ENCODE data around the gene ANKS4B. TPM values are rescaled to one million over a fixed set of nuclear protein-coding genes. Genes with fewer than 3 reads are reported as not detected.

ANKS4B gene
- total RNA-seq, 2 donors from 2014 or later, result 41.3 to 62.9 TPM

GRCh38 chr16:21206550-21206949, 26.9 kb upstream of the ANKS4B start:
- intact Hi-C loops (cut with DNase I), result no loop called here
- H3K9ac ChIP-seq (ENCODE audit: low read depth in 2 of 2, low read length in 2 of 2), result no peak overlapping the region
- no peaks in the 10 kb centered on the region for H3K27me3 ChIP-seq
- no peak overlapping the region for H3K4me3 ChIP-seq
- no peak for TF ChIP-seq CTCF (IDR thresholded peaks at IDR 0.05)
- H3K4me1 ChIP-seq, result no peaks in the 10 kb centered on the region
- no peaks in the 10 kb centered on the region for H3K36me3 ChIP-seq
- H3K27ac ChIP-seq, result no peak overlapping the region
- DNase-seq, result no peak
- no peaks in the 10 kb centered on the region for H3K9me3 ChIP-seq

GRCh38 chr16:21208446-21209230, 24.9 kb upstream of the ANKS4B start:
- Histone ChIP-seq H3K9ac (ENCODE audit: low read depth in 2 of 2, low read length in 2 of 2) (no peak overlapping the region), H3K27me3 (no peaks in the 10 kb centered on the region), H3K36me3 (no peaks in the 10 kb centered on the region), H3K27ac (no peak overlapping the region), H3K4me3 (no peak overlapping the region), H3K9me3 (no peaks in the 10 kb centered on the region), H3K4me1 (no peaks in the 10 kb centered on the region)
- TF ChIP-seq CTCF (IDR thresholded peaks at IDR 0.05), result no peak
- no peak for DNase-seq
- intact Hi-C loops (cut with DNase I), result no loop called here

- Histone ChIP-seq H3K9me3 (no peaks in the 10 kb centered on the region), H3K27ac (no peak within 1 kb of the TSS), H3K36me3 (no peaks in the 10 kb centered on the region), H3K27me3 (no peaks in the 10 kb centered on the region), H3K4me3 (no peak within 1 kb of the TSS), H3K4me1 (no peaks in the 10 kb centered on the region), H3K9ac (ENCODE audit: low read depth in 2 of 2, low read length in 2 of 2) (no peak within 1 kb of the TSS)
- intact Hi-C loops (cut with DNase I), result no loop called here
- no peak for TF ChIP-seq CTCF (IDR thresholded peaks at IDR 0.05)
- no peak for DNase-seq
Observed at GRCh38 chr16:21211486-21211885, 22.0 kb upstream of the ANKS4B start, which contains the start of gene ZP2. TSS of gene ZP2 (minus strand) at chr16:21211574. CDS start at chr16:21211547, 27 bp downstream.

GRCh38 chr16:21214086-21214485, 19.4 kb upstream of the ANKS4B start:
- TF ChIP-seq CTCF (IDR thresholded peaks at IDR 0.05), result no peak
- Histone ChIP-seq H3K27me3 (no peaks in the 10 kb centered on the region), H3K27ac (no peak overlapping the region), H3K9ac (ENCODE audit: low read depth in 2 of 2, low read length in 2 of 2) (no peak overlapping the region), H3K4me3 (no peak overlapping the region), H3K9me3 (no peaks in the 10 kb centered on the region), H3K36me3 (no peaks in the 10 kb centered on the region), H3K4me1 (no peaks in the 10 kb centered on the region)
- intact Hi-C loops (cut with DNase I), result no loop called here
- DNase-seq, result no peak

- intact Hi-C loops (cut with DNase I), result no loop called here
- H3K9me3 ChIP-seq, result no peaks in the 10 kb centered on the region
- no peaks in the 10 kb centered on the region for H3K4me1 ChIP-seq
- H3K36me3 ChIP-seq, result no peaks in the 10 kb centered on the region
- no peak overlapping the region for H3K9ac ChIP-seq (ENCODE audit: low read depth in 2 of 2, low read length in 2 of 2)
- H3K4me3 ChIP-seq, result no peak overlapping the region
- DNase-seq, result no peak
- no peaks in the 10 kb centered on the region for H3K27me3 ChIP-seq
- no peak for TF ChIP-seq CTCF (IDR thresholded peaks at IDR 0.05)
- no peak overlapping the region for H3K27ac ChIP-seq
Observed at GRCh38 chr16:21217121-21217520, 16.4 kb upstream of the ANKS4B start.
